GM10266 (cell line): ENCODE results near the gene ELAPOR2.

Experiments
- DNase-seq: peaks from one replicate; pipeline ENCODE4 v3.0.0; 2012; ENCODE audit errors: extremely low spot score
- CTCF ChIP-seq: IDR thresholded peaks from 2 replicates; pipeline ENCODE4 v1.5.1; 2012; ENCODE audit warnings: mild to moderate bottlenecking, low read depth; ENCODE audit not compliant: control insufficient read depth, insufficient read depth; ENCODE audit errors: missing control alignments

ELAPOR2 gene

DNA sequence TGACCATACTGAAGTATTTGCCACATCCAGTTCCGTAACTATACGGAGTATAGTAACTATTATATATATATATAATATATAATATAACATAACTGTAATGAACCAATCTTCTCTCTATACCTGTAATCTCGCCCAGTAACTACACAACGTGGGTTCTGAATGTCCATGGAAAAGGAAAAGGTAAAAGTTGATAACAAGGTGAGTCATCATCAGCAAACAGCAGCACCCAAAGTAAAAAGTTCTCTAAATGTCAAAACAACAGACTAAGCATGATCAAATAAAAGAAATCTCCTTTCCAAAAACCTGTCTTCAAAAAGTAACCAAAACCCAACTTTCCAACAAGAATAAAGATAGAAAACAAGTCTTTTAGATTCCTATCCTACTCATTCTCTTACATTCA, 42.8 kb downstream of the ELAPOR2 start:
- TF ChIP-seq CTCF, result no peak
- DNase-seq, result no peak

DNA sequence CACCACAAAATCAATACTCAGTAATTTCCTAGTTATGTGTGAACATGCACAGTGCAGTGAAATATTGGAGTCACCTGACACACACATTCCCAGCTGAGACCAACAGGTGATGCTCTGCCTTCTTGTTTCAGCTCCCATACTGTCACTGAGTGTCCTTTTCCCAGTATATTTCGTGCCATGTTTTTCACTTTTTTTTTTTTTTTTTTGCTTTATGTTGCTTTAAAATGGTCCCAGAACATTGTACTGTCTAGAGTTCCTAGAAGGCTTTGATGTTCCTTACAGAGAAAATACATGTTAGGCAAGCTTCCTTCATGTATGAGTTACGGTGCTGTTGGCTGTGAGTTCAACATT, 45.6 kb downstream of the ELAPOR2 start:
- TF ChIP-seq CTCF, result no peak
- DNase-seq, result no peak

DNA sequence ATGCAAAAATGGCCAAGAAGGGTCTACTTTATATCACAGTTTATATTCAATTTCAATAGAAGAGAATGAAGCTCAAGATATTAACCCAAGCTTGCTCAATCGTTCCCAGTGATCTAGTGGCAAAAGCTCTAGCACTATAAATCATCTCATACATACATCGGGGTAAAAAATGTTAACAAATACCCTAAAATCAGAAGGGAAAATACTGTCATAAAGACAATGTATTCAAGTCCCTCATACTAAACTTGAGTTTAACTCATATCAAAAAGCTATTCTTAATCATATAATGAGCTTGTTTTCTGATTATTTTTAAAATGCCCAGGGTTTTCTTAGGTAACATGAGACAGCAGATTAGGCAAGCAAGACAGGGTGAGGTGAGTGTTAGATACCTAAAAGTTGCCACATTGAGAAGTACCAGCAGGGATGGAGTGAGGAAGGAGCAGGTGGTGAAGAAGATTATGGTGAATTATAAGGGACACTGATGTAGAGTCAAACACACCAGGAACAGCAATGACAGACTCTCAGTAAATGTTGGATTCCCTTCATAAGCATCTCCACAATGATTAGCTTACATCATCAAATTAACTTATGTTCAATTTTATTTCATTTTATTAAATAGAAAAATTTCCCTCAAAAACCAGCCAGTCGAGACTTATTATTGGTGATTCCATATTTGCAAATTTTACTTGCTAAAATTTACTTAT, 46.2 kb downstream of the ELAPOR2 start:
- no peak for DNase-seq
- TF ChIP-seq CTCF, result no peak
